ENCODE measurements around the gene VASH2. TPM values are rescaled to one million over a fixed set of nuclear protein-coding genes. Genes with fewer than 3 reads are reported as not detected.

Gene VASH2
- total and polyA plus RNA-seq, 2 of the 4 experiments (the other 2 are of a cell fraction), result 0.90 to 1.2 TPM

DNA sequence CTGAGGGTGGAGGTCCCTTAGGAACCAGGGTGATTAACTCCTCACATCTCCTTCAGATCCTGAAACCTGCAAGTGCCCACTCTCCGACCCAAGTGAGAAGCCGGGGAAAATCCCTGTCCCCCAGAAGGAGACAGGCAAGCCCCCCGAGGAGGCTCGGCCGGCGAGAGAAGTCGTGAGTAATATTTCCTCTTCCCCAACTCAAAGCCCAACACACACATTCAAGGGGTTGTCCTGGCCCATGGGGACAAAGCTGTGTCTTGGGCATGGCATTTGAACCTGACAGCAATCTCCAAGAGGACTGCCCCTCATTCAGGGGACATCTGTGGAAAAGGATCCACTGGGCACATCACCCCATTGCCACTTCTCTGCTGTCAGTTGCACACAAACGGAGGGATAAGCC, 23.6 kb downstream of the VASH2 start:
- Histone ChIP-seq H3K9me1 (ENCODE audit: insufficient read depth, low read length) (no peaks in the 10 kb centered on the region), H2AK9ac (replicated peaks; ENCODE audit: low read depth, low read length, poor library complexity) (no peak overlapping the region), H3K27me3 (ENCODE audit: control insufficient read depth, insufficient read depth, low read length) (no peaks in the 10 kb centered on the region), H4K20me1 (ENCODE audit: insufficient read depth, low read length) (no peaks in the 10 kb centered on the region), H2BK20ac (ENCODE audit: low read depth, low read length) (no peak overlapping the region), H3K9ac (ENCODE audit: low read depth, low read length) (no peak overlapping the region), H2BK15ac (ENCODE audit: low read depth, low read length) (no peak overlapping the region), H3K9me3 (ENCODE audit: control insufficient read depth, insufficient read depth, low read length) (no peaks in the 10 kb centered on the region), H4K5ac (ENCODE audit: low read depth, low read length) (no peak overlapping the region), H2AFZ (replicated peaks; ENCODE audit: low read length, poor library complexity) (no peak overlapping the region), H3K4ac (ENCODE audit: low read depth, low read length) (no peak overlapping the region), H4K8ac (ENCODE audit: low read depth in 2 of 2, low read length in 2 of 2) (no peak overlapping the region), H3K4me3 (ENCODE audit: insufficient read depth, low read depth, low read length) (no peak overlapping the region), H2BK5ac (ENCODE audit: low read depth, low read length, poor library complexity, severe bottlenecking) (no peak overlapping the region), H4K91ac (ENCODE audit: insufficient read depth, low read depth, low read length) (no peak overlapping the region), H3K4me2 (ENCODE audit: low read depth, low read length) (no peak overlapping the region), H3K79me1 (ENCODE audit: low read depth in 1 of 2, low read length in 2 of 2) (no peaks in the 10 kb centered on the region), H3K36me3 (ENCODE audit: control insufficient read depth, insufficient read depth, low read length) (peaks cover 21% of the 10 kb centered on the region), H2AK5ac (ENCODE audit: low read depth, low read length) (no peak overlapping the region), H3K14ac (replicated peaks; ENCODE audit: low read depth, low read length) (no peak overlapping the region), H3K56ac (ENCODE audit: extremely low read depth, insufficient read depth, low read length) (no peak overlapping the region), H3K27ac (ENCODE audit: insufficient read depth, low read length) (no peak overlapping the region), H3K23ac (ENCODE audit: low read depth, low read length) (no peak overlapping the region), H2BK120ac (ENCODE audit: low read depth, low read length) (no peak overlapping the region), H3K18ac (ENCODE audit: low read depth, low read length) (no peak overlapping the region), H3K4me1 (ENCODE audit: control insufficient read depth, insufficient read depth, low read length) (peaks cover under 1% of the 10 kb centered on the region; the same call in 1 of the 2 replicates)
- TF ChIP-seq, protein P1, sequence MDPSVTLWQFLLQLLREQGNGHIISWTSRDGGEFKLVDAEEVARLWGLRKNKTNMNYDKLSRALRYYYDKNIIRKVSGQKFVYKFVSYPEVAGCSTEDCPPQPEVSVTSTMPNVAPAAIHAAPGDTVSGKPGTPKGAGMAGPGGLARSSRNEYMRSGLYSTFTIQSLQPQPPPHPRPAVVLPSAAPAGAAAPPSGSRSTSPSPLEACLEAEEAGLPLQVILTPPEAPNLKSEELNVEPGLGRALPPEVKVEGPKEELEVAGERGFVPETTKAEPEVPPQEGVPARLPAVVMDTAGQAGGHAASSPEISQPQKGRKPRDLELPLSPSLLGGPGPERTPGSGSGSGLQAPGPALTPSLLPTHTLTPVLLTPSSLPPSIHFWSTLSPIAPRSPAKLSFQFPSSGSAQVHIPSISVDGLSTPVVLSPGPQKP (IDR thresholded peaks at IDR 0.05; ENCODE audit: borderline replicate concordance, low read depth, low read length), result no peak
- in situ Hi-C loops (cut with MboI; ENCODE audit: low sequenced_read_pairs), result no loop called here
- dilution Hi-C loops (cut with HindIII; ENCODE audit: low sequenced_read_pairs, unreplicated experiment), result no loop called here
- no TSS peak for BruUV-seq (replicated peaks)
- ChIA-PET POLR2A (ENCODE audit: unreplicated experiment) (no interaction called here), CTCF (no interaction called here)
- no peak for DNase-seq
- intact Hi-C loops (cut with micrococcal nuclease), result no loop called here
- WGBS, 2 experiments (ENCODE audit: extremely low coverage in 2 of 2, insufficient read length in 1 of 2), result no CpG with 5 or more reads among the region's 8 CpGs
- ATAC-seq (ENCODE audit: low read depth), result no peak
